SK-N-MC (cell line): ENCODE measurements around the gene PIAS1.
"Not testable (repeated sequence)": the region's sequence is repeated elsewhere in the genome, so short reads cannot be mapped to it uniquely, and the experiment has no call there.

Experiments
- DNase-seq: peaks from one replicate; pipeline ENCODE4 v3.0.0-alpha.2; 2011; ENCODE audit warnings: low read depth, low spot score
- H3K27ac ChIP-seq: fragments of 200-600 bp; sonication (generic); 2 replicates; pipeline ENCODE4 v1.5.1; 2016; ENCODE audit warnings: mixed run types
- H3K36me3 ChIP-seq: fragments of 200-600 bp; sonication (generic); 2 replicates; pipeline ENCODE4 v1.6.1; 2017; ENCODE audit warnings: antibody characterized with exemption, low read length, mixed read lengths; ENCODE audit not compliant: insufficient read depth
- H3K4me3 ChIP-seq: fragments of 200-600 bp; sonication (generic); 2 replicates; pipeline ENCODE4 v1.5.1; 2016
- H3K9ac ChIP-seq: fragments of 200-600 bp; sonication (generic); 2 replicates; pipeline ENCODE4 v1.8.0; 2017; ENCODE audit warnings: mixed run types, mixed read lengths; ENCODE audit not compliant: insufficient read length
- H3K9me3 ChIP-seq: fragments of 200-600 bp; sonication (generic); 2 replicates; pipeline ENCODE4 v1.6.1; 2017; ENCODE audit warnings: low read depth, mild to moderate bottlenecking, antibody characterized with exemption, low read length, moderate library complexity, mixed read lengths
- EZH2 ChIP-seq: fragments of 200-600 bp; sonication (generic); IDR thresholded peaks from one replicate; pipeline ENCODE4 v1.6.1; 2017; ENCODE audit warnings: antibody characterized with exemption
- FOXP2 ChIP-seq: optimal IDR thresholded peaks from 2 replicates; pipeline ENCODE3; 2011; ENCODE audit warnings: mild to moderate bottlenecking, moderate library complexity; ENCODE audit not compliant: insufficient read depth; ENCODE audit errors: extremely low read length, control extremely low read depth
- POLR2AphosphoS5 ChIP-seq: IDR thresholded peaks from 2 replicates; pipeline ENCODE4 v1.6.1; 2012; ENCODE audit warnings: mild to moderate bottlenecking, low read depth, low read length, borderline replicate concordance

PIAS1 gene

GRCh38 chr15:68053701-68054627, at the start of gene PIAS1:
PIAS1 (plus strand) TSS chr15:68054315; CDS start chr15:68054327, 12 bp downstream.
- Histone ChIP-seq H3K27ac (peak within 1 kb of the TSS; percentile 86), H3K4me3 (peak within 1 kb of the TSS; percentile 90), H3K9me3 (no peaks in the 10 kb centered on the region), H3K36me3 (no peaks in the 10 kb centered on the region), H3K9ac (peak within 1 kb of the TSS; percentile 89)
- TF ChIP-seq EZH2 = no peak
- TF ChIP-seq FOXP2 = no peak
- peak; percentile 85 for TF ChIP-seq POLR2AphosphoS5
- peak; percentile 56 for DNase-seq

GRCh38 chr15:68007642-68008041, 46.5 kb upstream of the PIAS1 start:
- not testable (repeated sequence) for H3K9ac ChIP-seq, H3K9me3 ChIP-seq, H3K36me3 ChIP-seq, H3K4me3 ChIP-seq, H3K27ac ChIP-seq, DNase-seq

- DNase-seq = no peak
- no peak overlapping the region for H3K27ac ChIP-seq
- TF ChIP-seq FOXP2 (no peak), EZH2 (no peak), POLR2AphosphoS5 (no peak)
- no peaks in the 10 kb centered on the region for H3K36me3 ChIP-seq
- H3K9me3 ChIP-seq = no peaks in the 10 kb centered on the region
- H3K9ac ChIP-seq = no peak overlapping the region
- no peak overlapping the region for H3K4me3 ChIP-seq
Observed at GRCh38 chr15:68010361-68011153, 43.6 kb upstream of the PIAS1 start.

GRCh38 chr15:68012911-68013310, 41.2 kb upstream of the PIAS1 start:
- H3K27ac ChIP-seq = no peak overlapping the region
- H3K9ac ChIP-seq = no peak overlapping the region
- H3K4me3 ChIP-seq = no peak overlapping the region
- H3K9me3 ChIP-seq = no peaks in the 10 kb centered on the region
- no peaks in the 10 kb centered on the region for H3K36me3 ChIP-seq
- DNase-seq = no peak
- TF ChIP-seq POLR2AphosphoS5 (no peak), FOXP2 (no peak), EZH2 (no peak)

GRCh38 chr15:68014219-68014618, 39.9 kb upstream of the PIAS1 start:
- TF ChIP-seq FOXP2 = no peak
- TF ChIP-seq POLR2AphosphoS5 = no peak
- no peak for TF ChIP-seq EZH2
- Histone ChIP-seq H3K9me3 (no peaks in the 10 kb centered on the region), H3K36me3 (no peaks in the 10 kb centered on the region), H3K27ac (no peak overlapping the region), H3K9ac (no peak overlapping the region), H3K4me3 (no peak overlapping the region)
- DNase-seq = no peak

GRCh38 chr15:68015244-68015643, 38.9 kb upstream of the PIAS1 start:
- TF ChIP-seq EZH2 = no peak
- no peak for TF ChIP-seq FOXP2
- no peak for TF ChIP-seq POLR2AphosphoS5
- H3K36me3 ChIP-seq = no peaks in the 10 kb centered on the region
- H3K27ac ChIP-seq = no peak overlapping the region
- H3K9me3 ChIP-seq = no peaks in the 10 kb centered on the region
- H3K9ac ChIP-seq = no peak overlapping the region
- H3K4me3 ChIP-seq = no peak overlapping the region
- no peak for DNase-seq

GRCh38 chr15:68017201-68017600, 36.9 kb upstream of the PIAS1 start:
- no peak overlapping the region for H3K9ac ChIP-seq
- no peak overlapping the region for H3K27ac ChIP-seq
- H3K9me3 ChIP-seq = no peaks in the 10 kb centered on the region
- no peak for DNase-seq
- no peak overlapping the region for H3K4me3 ChIP-seq
- H3K36me3 ChIP-seq = no peaks in the 10 kb centered on the region
- TF ChIP-seq POLR2AphosphoS5 = no peak
- TF ChIP-seq EZH2 = no peak
- TF ChIP-seq FOXP2 = no peak

GRCh38 chr15:68018797-68019444, 35.2 kb upstream of the PIAS1 start:
- Histone ChIP-seq H3K36me3 (no peaks in the 10 kb centered on the region), H3K9ac (no peak overlapping the region), H3K9me3 (no peaks in the 10 kb centered on the region), H3K27ac (no peak overlapping the region), H3K4me3 (no peak overlapping the region)
- TF ChIP-seq POLR2AphosphoS5 (no peak), FOXP2 (no peak), EZH2 (no peak)
- DNase-seq = no peak
